HG02885 (cell line): ENCODE results near the gene RBM19.

Source experiments
- ATAC-seq: cut with Tn5 transposase; IDR thresholded peaks from one replicate; pipeline ENCODE4 v1.9.1; 2021; ENCODE audit warnings: mild to moderate bottlenecking; ENCODE audit not compliant: unreplicated experiment, poor library complexity

The RBM19 gene

GRCh38 chr12:113889891-113890581, 76.1 kb downstream of the RBM19 start:
- no peak for ATAC-seq

- no peak for ATAC-seq
Measured at GRCh38 chr12:113889076-113889475, 77.0 kb downstream of the RBM19 start.

- no peak for ATAC-seq
Measured at GRCh38 chr12:113888435-113888834, 77.7 kb downstream of the RBM19 start.

- ATAC-seq, result no peak
Measured at GRCh38 chr12:113887906-113888305, 78.2 kb downstream of the RBM19 start.

DNA sequence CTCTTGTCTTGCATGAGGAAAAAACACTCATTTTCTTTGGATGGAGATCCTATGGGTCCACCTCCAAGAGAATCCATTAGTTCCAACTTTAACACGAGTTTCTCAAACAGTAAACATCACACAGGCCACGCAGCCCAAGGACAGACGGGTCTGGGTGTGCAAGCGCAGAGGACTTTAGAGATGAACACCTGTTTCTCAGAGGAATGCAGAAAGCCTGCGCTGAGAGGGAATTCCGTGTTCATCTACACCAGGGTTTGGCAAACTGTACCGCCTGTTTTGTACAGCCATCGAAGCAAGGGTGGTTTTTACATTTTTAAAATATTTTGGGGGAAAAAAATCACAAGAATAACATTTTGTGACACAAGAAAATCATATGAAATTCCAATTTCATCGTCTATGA, 79.4 kb downstream of the RBM19 start:
- no peak for ATAC-seq

GRCh38 chr12:113884392-113884791, 81.7 kb downstream of the RBM19 start:
- ATAC-seq, result no peak

DNA sequence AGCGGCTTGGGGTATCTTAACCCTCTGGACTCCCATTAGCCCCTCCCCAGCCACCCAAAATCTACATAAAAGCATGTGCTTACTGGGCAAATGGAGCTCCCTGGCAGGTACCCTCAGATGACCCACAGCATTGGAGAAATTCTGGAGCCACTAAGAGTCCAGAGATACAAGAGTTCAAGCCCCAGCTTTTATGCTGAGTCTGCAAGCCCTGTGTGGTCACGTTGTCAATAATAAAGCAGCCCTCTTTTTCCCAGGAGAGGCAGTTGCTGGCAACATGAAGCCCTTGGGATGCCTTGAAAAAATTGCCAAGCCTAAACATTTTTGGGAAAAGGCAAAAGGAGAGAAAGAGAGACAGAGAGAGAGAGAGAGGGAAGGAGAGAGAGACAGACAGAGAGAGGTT, 83.4 kb downstream of the RBM19 start:
- ATAC-seq, result no peak

GRCh38 chr12:113880988-113881962, 84.8 kb downstream of the RBM19 start:
- ATAC-seq, result no peak

DNA sequence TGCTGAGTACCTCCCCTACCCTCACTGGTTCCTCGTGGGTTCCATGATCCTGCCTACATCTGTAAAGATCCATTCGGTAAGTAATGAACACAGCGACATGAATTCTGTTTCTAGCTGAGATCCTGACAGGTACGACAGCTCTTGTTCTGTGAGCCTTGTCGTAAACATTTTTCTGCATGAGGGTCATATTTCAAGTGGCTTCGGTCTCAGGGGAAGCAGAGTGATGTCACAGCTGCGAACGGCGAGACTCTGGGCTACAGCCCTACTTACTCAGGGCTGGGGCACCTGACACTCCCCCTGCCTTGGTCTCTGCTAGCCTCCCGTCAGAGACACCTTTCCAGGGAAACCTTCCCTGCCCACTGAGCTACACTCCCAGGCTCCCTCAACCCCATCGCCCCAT, 85.8 kb downstream of the RBM19 start:
- no peak for ATAC-seq

GRCh38 chr12:113879658-113880057, 86.5 kb downstream of the RBM19 start:
- ATAC-seq, result no peak

GRCh38 chr12:113877607-113878006, 88.5 kb downstream of the RBM19 start:
- no peak for ATAC-seq

DNA sequence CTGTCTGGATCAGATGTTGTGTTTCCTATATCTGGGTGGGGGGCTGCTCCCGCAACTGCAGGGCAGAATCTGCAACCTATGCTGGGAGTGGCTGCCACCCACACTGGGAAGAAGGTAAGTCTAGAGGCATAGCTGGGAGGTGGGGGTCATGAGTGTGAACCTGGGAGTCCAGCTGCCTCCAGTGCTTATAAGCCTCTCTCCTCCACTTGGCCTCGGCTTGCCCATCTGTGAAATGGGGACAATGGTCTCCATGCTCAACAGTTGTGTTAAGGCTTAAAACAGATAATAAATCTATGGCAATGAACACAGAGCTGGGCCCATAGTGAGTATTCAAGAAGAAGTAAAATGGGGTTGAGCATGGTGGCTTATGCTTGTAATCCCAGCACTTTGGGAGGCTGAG, 90.0 kb downstream of the RBM19 start:
- ATAC-seq, result no peak

DNA sequence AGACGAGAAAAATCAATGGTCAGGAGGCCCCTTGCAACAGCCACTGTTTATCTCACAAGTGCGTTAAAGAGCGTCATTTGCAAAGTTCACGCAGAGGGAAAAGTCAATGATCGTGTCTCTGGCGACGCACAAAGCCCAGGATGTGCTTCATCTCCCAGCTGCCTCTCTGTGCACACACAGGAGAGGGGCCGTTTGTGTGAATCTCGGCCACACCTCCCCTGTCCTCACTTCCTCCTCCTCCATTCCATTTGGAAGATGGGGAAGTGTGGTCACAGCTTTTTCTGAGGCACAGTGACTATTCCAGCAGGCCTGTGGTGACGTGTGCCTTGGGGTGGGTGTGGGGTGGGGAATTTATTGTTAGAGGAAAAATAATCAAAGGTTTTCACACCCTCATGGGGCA, 90.4 kb downstream of the RBM19 start:
- no peak for ATAC-seq

DNA sequence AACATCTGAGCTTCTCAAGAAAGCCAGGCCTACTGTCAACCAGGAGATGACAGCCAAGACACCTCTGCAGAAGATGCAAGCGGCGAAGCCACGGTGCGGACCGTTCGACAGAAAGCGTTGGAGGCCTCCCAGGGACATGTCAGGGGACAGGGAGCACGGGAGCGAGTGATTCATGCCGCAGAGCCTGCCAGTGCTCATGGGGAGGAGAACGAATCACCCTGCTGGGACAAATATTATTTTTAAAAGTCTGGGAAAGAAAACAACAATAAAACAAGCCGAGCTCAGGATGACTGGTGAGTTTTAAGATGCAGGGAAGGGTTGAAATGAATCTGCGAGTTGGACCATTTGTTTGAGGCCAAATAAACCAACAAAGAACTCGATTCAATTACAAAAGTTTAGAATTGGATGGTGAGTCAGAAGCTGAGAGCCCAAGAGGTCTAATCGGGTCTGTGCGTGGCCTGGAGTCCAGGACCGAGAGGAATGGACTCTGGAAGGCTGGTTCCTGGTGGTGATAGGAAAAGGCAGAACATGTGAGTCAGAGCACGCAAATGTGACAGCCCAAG, 91.0 kb downstream of the RBM19 start:
- ATAC-seq, result no peak

- ATAC-seq, result no peak
Measured at GRCh38 chr12:113874326-113874725, 91.8 kb downstream of the RBM19 start.

DNA sequence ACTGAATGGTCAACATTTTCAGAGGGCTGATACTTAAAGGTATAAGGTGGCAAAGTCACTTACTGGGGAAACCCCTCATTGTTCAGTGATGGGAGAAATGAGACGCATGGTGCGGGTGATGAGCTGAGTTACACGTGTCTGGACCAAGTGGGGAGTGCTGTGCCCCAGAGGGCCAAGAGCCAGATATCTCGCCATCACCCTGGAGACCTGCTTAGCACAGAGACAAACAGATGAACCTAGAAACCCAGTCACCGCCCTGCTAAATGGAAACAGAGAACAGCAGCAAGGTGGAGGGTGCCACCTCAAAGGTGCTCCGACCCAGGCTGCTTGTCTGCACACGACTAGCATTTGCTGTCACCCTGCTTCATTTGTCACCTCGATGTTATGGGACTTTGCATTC, 92.4 kb downstream of the RBM19 start:
- ATAC-seq, result no peak

GRCh38 chr12:113870890-113871289, 95.2 kb downstream of the RBM19 start:
- ATAC-seq, result no peak

DNA sequence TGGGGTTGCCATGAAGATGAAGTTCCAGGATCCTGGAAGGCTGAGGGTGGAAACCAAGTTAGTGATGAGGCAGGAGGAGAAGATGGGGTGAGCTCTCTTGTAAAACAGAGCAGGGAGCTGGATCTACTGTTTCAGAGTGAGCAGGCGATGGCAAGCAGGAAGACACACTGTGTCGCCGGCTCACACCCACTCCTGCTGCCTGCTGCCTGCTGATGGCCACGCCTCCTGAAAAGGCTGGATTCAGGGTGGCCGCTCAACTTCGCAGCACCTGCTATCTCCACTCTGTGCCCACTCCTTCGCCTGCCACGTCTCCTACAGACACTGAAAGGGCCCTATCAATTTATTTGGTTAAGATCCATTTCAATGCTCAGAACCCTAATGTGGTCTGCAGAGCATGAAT, 96.1 kb downstream of the RBM19 start:
- ATAC-seq, result no peak

- no peak for ATAC-seq
Measured at GRCh38 chr12:113868365-113868764, 97.8 kb downstream of the RBM19 start.

- no peak for ATAC-seq
Measured at GRCh38 chr12:113867258-113867657, 98.9 kb downstream of the RBM19 start.

DNA sequence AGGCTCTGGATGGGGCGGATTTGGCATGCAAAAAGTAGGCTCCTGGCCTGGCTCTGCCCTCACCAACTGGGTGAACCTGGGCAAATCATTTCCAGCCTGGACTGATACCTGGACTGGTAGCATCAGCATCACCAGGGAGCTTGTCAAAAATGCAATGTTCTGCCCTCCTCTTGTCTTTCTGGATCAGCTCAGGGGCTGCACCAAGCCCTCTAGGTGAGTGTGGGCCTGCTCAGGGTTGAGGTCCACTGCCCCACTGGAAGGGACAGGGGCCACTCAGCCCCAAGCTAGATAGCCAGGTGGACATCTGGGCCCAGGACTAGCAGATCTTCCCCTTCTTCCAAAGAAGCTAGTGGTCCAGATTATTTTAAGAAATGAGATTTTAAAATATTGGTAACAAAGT, 99.6 kb downstream of the RBM19 start:
- no peak for ATAC-seq
